GM23338 (cell line): ENCODE measurements around the gene VKORC1L1.
"Not testable (repeated sequence)": the region's sequence is repeated elsewhere in the genome, so short reads cannot be mapped to it uniquely, and the experiment has no call there.

Experiments used
- CREB1 ChIP-seq: fragments of 250-450 bp; sonication (Bioruptor Pico); IDR thresholded peaks from 2 replicates; pipeline ENCODE4 v1.5.0; 2020; ENCODE audit warnings: low read depth, mild to moderate bottlenecking, moderate library complexity
- CTCF ChIP-seq, 2 experiments: fragments of 200-600 bp in 1 of 2; sonication (generic) in 1 of 2; conservative IDR thresholded peaks; 2 replicates each; pipeline versions ENCODE4 v1.5.1 to v1.6.1; 2016 to 2017; ENCODE audit warnings: antibody characterized with exemption in 2 of 2, low read depth in 2 of 2, mild to moderate bottlenecking in 2 of 2, moderate library complexity in 1 of 2
- ETS1 ChIP-seq: IDR thresholded peaks from 2 replicates; pipeline ENCODE4 v1.6.1; 2016; ENCODE audit warnings: antibody characterized with exemption
- EZH2 ChIP-seq: fragments of 200-600 bp; sonication (generic); IDR thresholded peaks from one replicate; pipeline ENCODE4 v1.8.0; 2017; ENCODE audit warnings: antibody characterized with exemption, mild to moderate bottlenecking, low read depth; ENCODE audit not compliant: unreplicated experiment
- EZH2phosphoT487 ChIP-seq: fragments of 200-600 bp; sonication (generic); IDR thresholded peaks from one replicate; pipeline ENCODE4 v1.8.1; 2018; ENCODE audit warnings: antibody characterized with exemption; ENCODE audit not compliant: unreplicated experiment
- JUNB ChIP-seq: IDR thresholded peaks from one replicate; pipeline ENCODE4 v1.6.1; 2016; ENCODE audit warnings: antibody characterized with exemption; ENCODE audit not compliant: unreplicated experiment
- NANOG ChIP-seq: IDR thresholded peaks from 2 replicates; pipeline ENCODE4 v1.6.1; 2016; ENCODE audit warnings: antibody characterized with exemption, borderline replicate concordance
- POLR2AphosphoS5 ChIP-seq: IDR thresholded peaks from 2 replicates; pipeline ENCODE4 v1.6.1; 2016; ENCODE audit warnings: antibody characterized with exemption, low read depth
- REST ChIP-seq: IDR thresholded peaks from one replicate; pipeline ENCODE4 v1.6.1; 2018; ENCODE audit warnings: antibody characterized with exemption; ENCODE audit not compliant: unreplicated experiment
- STAT1 ChIP-seq: IDR thresholded peaks from one replicate; pipeline ENCODE4 v1.6.1; 2016; ENCODE audit warnings: antibody characterized with exemption; ENCODE audit not compliant: unreplicated experiment
- ZNF331 ChIP-seq: fragments of 250-450 bp; sonication (Bioruptor Pico); IDR thresholded peaks from 2 replicates; pipeline ENCODE4 v1.5.0; 2020; ENCODE audit warnings: low read depth, mild to moderate bottlenecking, moderate library complexity

GRCh38 chr7:65945787-65946186 is 72.9 kb downstream of the VKORC1L1 start:
- TF ChIP-seq CTCF (conservative IDR thresholded peaks at IDR 0.05; ENCODE audit: low read depth in 2 of 2); POLR2AphosphoS5; CREB1 (CRISPR knock-in tag); EZH2; REST; STAT1; EZH2phosphoT487; ZNF331 (CRISPR knock-in tag); JUNB; NANOG; ETS1: not testable (repeated sequence)
